Stomach (tissue), 9 donors: Measurements from ENCODE around the gene MSX2. TPM values are rescaled to one million over a fixed set of nuclear protein-coding genes. Genes with fewer than 3 reads are reported as not detected.
"Not testable (repeated sequence)": the region's sequence is repeated elsewhere in the genome, so short reads cannot be mapped to it uniquely, and the experiment has no call there.

Experiments
- DNase-seq, 2 donors: peaks; one replicate each; pipeline versions ENCODE4 v3.0.0 to v3.0.0-alpha.2; 2013 to 2019
- H3K27ac ChIP-seq, 5 donors: fragments of 200-600 bp in 4 of 5; sonication (generic) in 4 of 5; one replicate each; pipeline ENCODE4 v1.5.1; 2013 to 2019; ENCODE audit warnings: mild to moderate bottlenecking in 1 of 5, moderate library complexity in 1 of 5
- H3K27me3 ChIP-seq, 3 donors: fragments of 200-600 bp; sonication (generic); one replicate each; pipeline ENCODE4 v1.5.1; 2017 to 2019; ENCODE audit warnings: mixed run types in 1 of 3
- H3K36me3 ChIP-seq, 4 donors: fragments of 200-600 bp; sonication (generic); 1 replicate in 3 of 4; 2 replicates in 1 of 4; pipeline ENCODE4 v1.5.1; 2016 to 2019
- H3K4me1 ChIP-seq, 4 donors: fragments of 200-600 bp; sonication (generic); one replicate each; pipeline ENCODE4 v1.5.1; 2016 to 2019
- H3K4me3 ChIP-seq, 4 donors: fragments of 200-600 bp; sonication (generic) in 3 of 4; one replicate each; pipeline ENCODE4 v1.5.1; 2016 to 2019; ENCODE audit warnings: mild to moderate bottlenecking in 1 of 4
- H3K9me3 ChIP-seq, 4 donors: fragments of 200-600 bp; sonication (generic); one replicate each; pipeline ENCODE4 v1.5.1; 2016 to 2019
- CTCF ChIP-seq, 7 experiments: fragments of 450-650 bp in 4 of 7; fragments of 200-600 bp in 3 of 7; sonication (generic) in 3 of 7; IDR thresholded peaks; one replicate each; pipeline ENCODE4 v1.5.1; 2016 to 2019; ENCODE audit warnings: antibody characterized with exemption in 7 of 7, control low read depth in 2 of 7, mild to moderate bottlenecking in 1 of 7
- EP300 ChIP-seq: sonication (generic); formaldehyde crosslinking; IDR thresholded peaks from one replicate; pipeline ENCODE4 v1.6.1; 2017; ENCODE audit warnings: antibody characterized with exemption
- POLR2A ChIP-seq, 4 donors: fragments of 450-650 bp; IDR thresholded peaks; one replicate each; pipeline ENCODE4 v1.6.1; 2016; ENCODE audit warnings: antibody characterized with exemption in 4 of 4, control low read depth in 2 of 4, mild to moderate bottlenecking in 1 of 4, moderate library complexity in 1 of 4
- POLR2AphosphoS5 ChIP-seq, 3 donors: sonication (generic); formaldehyde crosslinking; IDR thresholded peaks; one replicate each; pipeline ENCODE4 v1.6.1; 2016; ENCODE audit warnings: antibody characterized with exemption in 3 of 3
- WGBS, 5 donors: extraction: QIAGEN DNeasy Blood & Tissue Kit in 3 of 5; methylation state at CpG; one replicate each; pipeline versions ENCODE4 v1.1.5 to v1.1.7; 2013 to 2018; 5-methylcytosine and 5-hydroxymethylcytosine counted together
- intact Hi-C: fragments of 100-400 bp; cut with DNase I; formaldehyde crosslinking; loops from one replicate; pipeline ENCODE4 v1.15.1; 2023; ENCODE audit warnings: low total_unique reads
- polyA plus RNA-seq, 3 donors: library from polyadenylated mRNA; stranded (reverse); fragments of 200-250 nt; gene quantifications; one replicate each; pipeline ENCODE4 v1.2.3, GENCODE V29; 2013
- total RNA-seq, 5 donors: library from RNA; depleted of rRNA; stranded (reverse); fragments of >200 nt; gene quantifications; one replicate each; pipeline versions ENCODE4 v1.1.0 to v1.2.3, GENCODE V29; 2014 to 2016
- donor health status: healthy with polysubstance abuse.
- donor health status: Bipolar disorder and iron deficiency.
- donor health status: healthy.

The MSX2 gene
- total and polyA plus RNA-seq, 8 donors: 0.18 to 6.5 (median 1.4) TPM; not detected in 2

- no peak for DNase-seq
- Histone ChIP-seq H3K27ac (no peak overlapping the region), H3K9me3 (no peaks in the 10 kb centered on the region), H3K4me3 (no peak overlapping the region), H3K4me1 (no peaks in the 10 kb centered on the region), H3K36me3 (no peaks in the 10 kb centered on the region), H3K27me3 (peaks cover 0 to 14% (median 0%) of the 10 kb centered on the region in 3 donors)
- TF ChIP-seq CTCF (IDR thresholded peaks at IDR 0.05) (no peak), POLR2A (IDR thresholded peaks at IDR 0.05) (no peak), EP300 (no peak), POLR2AphosphoS5 (IDR thresholded peaks at IDR 0.05) (no peak)
- intact Hi-C loops: no loop called here
- 66 to 79% (median 69%) methylated on average over 3 of the region's 3 CpGs for WGBS, 5 donors
Measured at GRCh38 chr5:174759091-174759490, 34.7 kb downstream of the MSX2 start.

GRCh38 chr5:174760721-174761120 is 36.3 kb downstream of the MSX2 start:
- Histone ChIP-seq H3K4me3 (no peak overlapping the region), H3K9me3 (no peaks in the 10 kb centered on the region), H3K4me1 (no peaks in the 10 kb centered on the region), H3K36me3 (no peaks in the 10 kb centered on the region), H3K27me3 (peaks cover 0 to 4% (median 0%) of the 10 kb centered on the region in 3 donors), H3K27ac (no peak overlapping the region)
- DNase-seq: no peak
- no peak for TF ChIP-seq EP300
- no peak for TF ChIP-seq CTCF (IDR thresholded peaks at IDR 0.05)
- TF ChIP-seq POLR2AphosphoS5 (IDR thresholded peaks at IDR 0.05): no peak
- TF ChIP-seq POLR2A (IDR thresholded peaks at IDR 0.05): no peak
- 89 to 93% (median 90%) methylated on average over 11 of the region's 11 CpGs for WGBS, 5 donors
- intact Hi-C loops: no loop called here

GRCh38 chr5:174761341-174761740 is 37.0 kb downstream of the MSX2 start:
- DNase-seq: not testable (repeated sequence)

GRCh38 chr5:174764309-174764708 is 39.9 kb downstream of the MSX2 start:
- intact Hi-C loops: no loop called here
- DNase-seq: no peak
- Histone ChIP-seq H3K27me3 (peaks cover 0 to 4% (median 0%) of the 10 kb centered on the region in 3 donors), H3K4me1 (no peaks in the 10 kb centered on the region), H3K36me3 (no peaks in the 10 kb centered on the region), H3K9me3 (no peaks in the 10 kb centered on the region), H3K4me3 (no peak overlapping the region), H3K27ac (no peak overlapping the region)
- TF ChIP-seq POLR2A (IDR thresholded peaks at IDR 0.05): no peak
- no peak for TF ChIP-seq CTCF (IDR thresholded peaks at IDR 0.05)
- no peak for TF ChIP-seq EP300
- no peak for TF ChIP-seq POLR2AphosphoS5 (IDR thresholded peaks at IDR 0.05)
- 63 to 77% (median 69%) methylated on average over 8 to 10 of the region's 10 CpGs for WGBS, 5 donors

More at GRCh38 chr5:174761341-174761740, 37.0 kb downstream of the MSX2 start:
- H3K27ac ChIP-seq, H3K9me3 ChIP-seq, H3K27me3 ChIP-seq, intact Hi-C loops, H3K4me3 ChIP-seq, H3K36me3 ChIP-seq, H3K4me1 ChIP-seq: not testable (repeated sequence)
- 85 to 96% (median 89%) methylated on average over 1 to 2 of the region's 2 CpGs for WGBS, 5 donors

- Histone ChIP-seq H3K9me3 (no peaks in the 10 kb centered on the region), H3K4me3 (no peak overlapping the region), H3K4me1 (no peaks in the 10 kb centered on the region), H3K27me3 (peaks cover 0 to 7% (median 0%) of the 10 kb centered on the region in 3 donors), H3K27ac (no peak overlapping the region), H3K36me3 (no peaks in the 10 kb centered on the region)
- 84 to 91% (median 90%) methylated on average over 18 of the region's 18 CpGs for WGBS, 5 donors
- intact Hi-C loops: no loop called here
- TF ChIP-seq POLR2AphosphoS5 (IDR thresholded peaks at IDR 0.05): no peak
- TF ChIP-seq EP300: no peak
- no peak for TF ChIP-seq POLR2A (IDR thresholded peaks at IDR 0.05)
- no peak for TF ChIP-seq CTCF (IDR thresholded peaks at IDR 0.05)
- no peak for DNase-seq
Measured at GRCh38 chr5:174765540-174765939, 41.2 kb downstream of the MSX2 start.
